Medulla oblongata (tissue), 1 donor: ENCODE measurements around the gene CGNL1.

Experiments
- DNase-seq: peaks from one replicate; pipeline ENCODE4 v3.0.0-alpha.2; 2015; ENCODE audit errors: extremely low spot score

The CGNL1 gene, protein sequence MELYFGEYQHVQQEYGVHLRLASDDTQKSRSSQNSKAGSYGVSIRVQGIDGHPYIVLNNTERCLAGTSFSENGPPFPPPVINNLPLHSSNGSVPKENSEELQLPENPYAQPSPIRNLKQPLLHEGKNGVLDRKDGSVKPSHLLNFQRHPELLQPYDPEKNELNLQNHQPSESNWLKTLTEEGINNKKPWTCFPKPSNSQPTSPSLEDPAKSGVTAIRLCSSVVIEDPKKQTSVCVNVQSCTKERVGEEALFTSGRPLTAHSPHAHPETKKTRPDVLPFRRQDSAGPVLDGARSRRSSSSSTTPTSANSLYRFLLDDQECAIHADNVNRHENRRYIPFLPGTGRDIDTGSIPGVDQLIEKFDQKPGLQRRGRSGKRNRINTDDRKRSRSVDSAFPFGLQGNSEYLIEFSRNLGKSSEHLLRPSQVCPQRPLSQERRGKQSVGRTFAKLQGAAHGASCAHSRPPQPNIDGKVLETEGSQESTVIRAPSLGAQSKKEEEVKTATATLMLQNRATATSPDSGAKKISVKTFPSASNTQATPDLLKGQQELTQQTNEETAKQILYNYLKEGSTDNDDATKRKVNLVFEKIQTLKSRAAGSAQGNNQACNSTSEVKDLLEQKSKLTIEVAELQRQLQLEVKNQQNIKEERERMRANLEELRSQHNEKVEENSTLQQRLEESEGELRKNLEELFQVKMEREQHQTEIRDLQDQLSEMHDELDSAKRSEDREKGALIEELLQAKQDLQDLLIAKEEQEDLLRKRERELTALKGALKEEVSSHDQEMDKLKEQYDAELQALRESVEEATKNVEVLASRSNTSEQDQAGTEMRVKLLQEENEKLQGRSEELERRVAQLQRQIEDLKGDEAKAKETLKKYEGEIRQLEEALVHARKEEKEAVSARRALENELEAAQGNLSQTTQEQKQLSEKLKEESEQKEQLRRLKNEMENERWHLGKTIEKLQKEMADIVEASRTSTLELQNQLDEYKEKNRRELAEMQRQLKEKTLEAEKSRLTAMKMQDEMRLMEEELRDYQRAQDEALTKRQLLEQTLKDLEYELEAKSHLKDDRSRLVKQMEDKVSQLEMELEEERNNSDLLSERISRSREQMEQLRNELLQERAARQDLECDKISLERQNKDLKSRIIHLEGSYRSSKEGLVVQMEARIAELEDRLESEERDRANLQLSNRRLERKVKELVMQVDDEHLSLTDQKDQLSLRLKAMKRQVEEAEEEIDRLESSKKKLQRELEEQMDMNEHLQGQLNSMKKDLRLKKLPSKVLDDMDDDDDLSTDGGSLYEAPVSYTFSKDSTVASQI

DNA sequence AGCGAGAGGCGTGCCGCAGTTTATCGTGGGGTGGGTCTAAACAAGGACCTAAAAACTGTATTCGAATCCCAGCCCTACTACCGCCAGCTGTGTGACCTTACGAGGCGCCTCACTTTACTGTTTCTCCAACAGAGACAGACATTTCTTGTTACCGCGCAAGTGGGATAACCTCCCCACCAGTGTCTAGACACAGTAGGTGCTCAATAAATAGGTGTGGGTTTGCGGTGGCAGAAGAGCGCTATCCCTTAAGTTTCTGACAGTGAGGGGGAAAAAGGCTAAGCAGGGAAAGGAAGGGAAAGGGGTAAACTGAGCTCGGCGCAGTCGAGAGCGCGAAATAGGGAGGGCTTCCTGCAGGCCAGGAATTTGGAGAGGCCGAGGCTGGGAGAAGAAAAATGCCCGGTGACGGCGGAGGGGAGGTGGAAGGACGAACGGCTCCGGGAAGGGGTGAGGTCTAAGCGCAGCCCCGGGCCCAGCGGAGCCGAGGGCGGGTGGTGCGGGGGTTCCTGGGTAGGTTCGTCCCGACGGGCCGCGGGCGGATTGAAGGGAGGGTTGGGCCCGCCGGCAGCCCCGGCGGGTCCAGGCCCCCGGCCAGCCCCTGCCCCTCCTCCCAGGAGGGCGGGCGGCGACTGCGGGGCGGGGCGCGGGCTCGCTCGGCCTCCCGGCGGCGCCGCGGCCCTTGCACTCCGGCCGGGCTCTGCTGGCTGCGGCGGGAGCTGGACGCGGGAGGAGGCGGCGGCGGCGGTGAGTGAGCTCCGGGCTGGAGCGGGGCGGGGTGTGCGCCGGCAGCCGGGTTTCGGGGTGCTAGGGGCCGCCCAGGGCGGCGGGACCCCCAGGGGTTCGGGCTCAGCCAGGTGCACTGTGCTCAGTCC lies at the start of gene CGNL1:
Gene CGNL1 (plus strand): TSS at position 679 of the 869 bp plus-strand sequence. CDS start 61,495 bp downstream, outside the sequence.
- peak; percentile 20 for DNase-seq

DNA sequence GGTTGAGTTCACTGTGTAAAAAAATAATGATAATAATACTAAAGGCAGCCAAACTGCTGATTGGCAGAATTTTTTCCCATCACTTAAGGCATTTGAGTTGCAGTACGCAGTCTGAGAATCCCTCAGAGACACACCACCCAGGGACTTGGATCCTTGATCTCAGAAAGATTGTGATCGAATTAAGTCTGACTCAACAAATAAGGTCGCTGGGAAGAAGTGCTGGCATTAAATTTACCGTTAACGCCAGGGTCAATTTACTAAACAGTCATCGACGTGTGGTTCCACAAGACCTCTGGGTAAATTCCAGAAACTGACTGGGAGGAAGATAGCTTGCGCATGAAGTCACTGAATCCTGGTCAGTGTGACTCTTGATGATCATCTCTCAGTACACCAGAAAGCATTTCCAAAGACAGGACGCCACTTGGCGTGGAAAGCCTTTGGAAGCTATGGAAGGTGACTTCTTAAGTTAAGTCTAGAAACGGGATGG lies 48.3 kb upstream of the CGNL1 start:
- DNase-seq = no peak

DNA sequence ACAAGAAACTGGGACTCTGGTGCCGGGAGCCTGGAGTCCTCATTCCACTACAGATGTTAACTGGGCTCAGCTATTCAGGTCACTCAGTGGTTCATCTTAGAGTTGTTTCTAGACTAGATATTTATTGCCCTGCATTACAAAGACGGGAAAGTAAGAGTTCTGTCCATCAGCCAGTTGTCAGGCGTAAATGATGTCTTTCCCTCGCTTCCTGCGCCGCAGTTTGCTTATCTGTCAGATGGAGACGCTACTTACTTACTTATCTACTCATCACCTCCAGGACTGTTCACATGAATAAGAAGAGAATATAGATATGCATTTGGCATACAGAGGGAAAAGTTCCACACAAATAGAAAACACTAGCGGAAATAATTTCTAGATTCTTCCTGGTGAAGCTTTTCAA lies 47.8 kb upstream of the CGNL1 start:
- no peak for DNase-seq

DNA sequence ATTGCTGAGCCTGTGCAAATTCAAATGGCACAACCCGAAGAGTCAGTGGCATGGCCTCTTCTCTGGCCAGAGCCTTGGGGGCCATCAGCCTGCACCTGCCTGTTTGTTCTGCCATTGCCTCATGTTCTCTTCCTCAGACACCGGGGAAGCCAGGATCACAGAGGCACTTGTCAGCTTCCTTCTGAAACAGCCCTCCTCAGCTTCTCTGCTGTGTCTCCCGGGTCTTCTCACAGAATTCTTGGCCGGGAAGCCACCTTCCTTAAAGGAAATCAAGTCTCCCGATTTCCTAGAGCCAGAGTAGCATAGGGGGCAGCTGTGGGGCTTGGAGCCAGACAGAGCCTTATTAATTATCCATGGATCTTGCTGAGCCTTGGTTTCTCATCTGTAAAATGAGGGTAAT lies 47.4 kb upstream of the CGNL1 start:
- DNase-seq = no peak

DNA sequence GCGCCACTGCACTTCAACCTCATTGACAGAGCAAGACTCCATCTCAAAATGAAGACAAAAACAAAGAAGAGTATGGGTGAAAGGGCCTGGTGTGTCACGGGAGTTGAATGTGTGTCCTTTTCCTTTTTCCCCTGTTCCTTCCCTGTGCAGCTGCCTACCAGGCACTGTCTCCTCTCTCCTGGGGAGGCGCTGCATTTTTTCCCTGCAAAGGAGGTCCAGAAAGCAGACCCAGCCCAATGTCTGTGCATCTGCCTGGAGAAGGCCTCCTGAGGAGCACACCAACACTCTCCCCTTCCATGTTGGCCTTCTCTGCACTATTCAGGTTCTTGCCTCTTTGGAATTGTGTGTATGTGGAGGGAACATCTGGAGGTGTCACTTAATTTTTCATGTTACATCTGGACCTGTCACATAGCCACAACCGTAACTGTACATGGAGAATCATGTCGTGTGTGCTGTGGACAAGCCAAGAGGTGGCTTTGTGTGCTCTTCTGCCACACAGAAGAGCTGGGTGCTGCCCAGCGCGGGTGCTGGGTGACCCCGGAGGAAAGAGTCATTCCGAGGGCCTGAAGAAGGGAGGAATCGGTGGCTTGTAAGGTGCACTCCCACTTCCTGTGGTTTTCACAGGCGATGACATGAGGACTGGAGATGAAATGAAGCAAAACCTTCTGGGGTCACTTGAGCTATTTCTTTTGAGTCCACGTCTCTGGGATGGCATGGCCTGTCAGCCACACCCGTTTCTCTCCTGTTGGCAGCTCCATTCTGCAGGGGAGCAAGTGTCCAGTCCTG lies 46.5 kb upstream of the CGNL1 start:
- DNase-seq = no peak

DNA sequence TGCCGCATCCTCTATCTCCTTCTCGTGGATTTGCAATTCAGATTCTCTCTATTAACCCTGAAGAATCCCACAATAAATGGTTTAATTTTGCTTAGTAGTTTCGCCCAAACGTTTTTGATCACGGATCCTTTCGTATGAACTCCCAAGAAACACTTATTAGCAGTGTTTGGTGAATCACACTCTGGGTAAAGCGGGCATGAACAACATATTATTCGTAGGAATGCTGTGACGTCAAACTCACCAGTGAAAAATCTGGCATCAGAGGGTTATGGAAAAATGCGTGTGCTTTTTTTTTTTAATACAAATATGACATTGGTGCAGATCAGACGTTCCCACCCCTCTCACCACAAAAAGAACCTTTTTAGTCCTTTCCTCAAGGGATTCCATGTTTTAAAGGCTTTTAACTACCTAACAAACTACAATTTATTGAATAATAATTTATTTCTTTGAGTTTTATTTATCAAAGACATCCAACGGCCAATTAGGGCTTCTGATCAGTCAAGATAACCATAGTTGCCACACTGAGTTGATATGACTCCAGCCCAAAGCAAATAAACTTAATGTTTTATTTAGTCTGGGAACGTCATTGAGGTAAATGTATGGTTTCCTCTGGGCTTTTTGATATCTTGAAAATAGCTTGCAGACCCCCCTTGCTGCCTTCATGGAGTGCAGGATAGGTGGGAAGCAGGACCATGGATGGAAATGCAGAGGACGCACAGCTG lies 45.5 kb upstream of the CGNL1 start:
- DNase-seq = no peak

DNA sequence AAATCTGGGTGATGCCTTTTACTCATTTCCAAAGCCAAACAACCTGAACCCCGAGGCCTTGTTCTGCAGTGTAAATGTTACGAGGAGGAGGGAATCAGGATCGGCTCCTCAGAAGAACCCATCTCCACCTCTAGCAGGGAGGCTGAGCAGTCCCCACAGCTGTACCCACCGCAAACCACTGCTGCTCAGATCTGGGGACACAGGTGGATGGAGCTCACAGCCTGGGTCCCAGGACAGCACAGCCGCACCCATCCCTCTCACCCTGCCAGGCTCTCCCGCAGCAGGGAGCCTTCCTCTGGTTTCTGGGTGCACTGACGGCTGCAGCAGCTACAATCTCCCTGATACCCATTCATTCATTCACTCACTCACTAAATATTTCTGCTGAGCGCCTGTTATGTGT lies 44.0 kb upstream of the CGNL1 start:
- DNase-seq = no peak

DNA sequence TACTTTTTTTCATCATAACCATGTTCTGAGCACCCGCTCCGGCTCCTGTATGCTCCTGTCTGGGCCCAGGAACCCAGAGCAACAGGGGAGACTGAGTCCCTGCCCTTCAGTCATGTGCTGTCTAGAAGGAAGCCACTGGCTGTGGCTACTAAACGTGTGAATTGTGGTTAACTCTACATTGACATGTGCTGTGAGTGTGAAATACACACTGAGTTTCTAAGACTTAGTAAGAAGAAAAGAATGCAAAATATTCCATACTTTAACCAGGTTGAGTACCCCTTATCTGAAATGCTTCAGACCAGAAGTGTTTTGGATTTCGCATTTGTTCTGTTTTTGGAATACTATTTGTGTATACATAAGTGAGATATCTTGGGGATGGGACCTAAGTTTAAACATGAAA lies 42.8 kb upstream of the CGNL1 start:
- no peak for DNase-seq

DNA sequence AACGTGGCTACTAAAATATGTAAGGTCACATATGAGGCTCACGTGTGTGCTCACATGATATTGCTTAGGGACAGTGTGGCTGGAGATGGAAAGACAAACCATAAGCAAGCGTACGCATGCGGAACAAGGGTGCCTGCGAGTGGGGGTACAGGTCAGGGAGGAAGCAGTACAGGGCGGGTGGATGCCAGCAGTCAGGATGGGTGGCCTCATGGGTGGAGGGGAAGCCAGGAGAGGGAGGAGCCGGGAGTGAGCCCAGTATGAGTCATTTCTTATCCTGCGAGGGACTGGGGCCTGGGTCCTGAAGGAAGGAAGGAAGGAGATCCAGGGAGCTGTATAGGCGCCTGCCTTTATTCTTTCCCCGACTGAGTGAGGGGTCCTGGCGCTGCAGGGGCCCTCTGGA lies 42.0 kb upstream of the CGNL1 start:
- DNase-seq = no peak

DNA sequence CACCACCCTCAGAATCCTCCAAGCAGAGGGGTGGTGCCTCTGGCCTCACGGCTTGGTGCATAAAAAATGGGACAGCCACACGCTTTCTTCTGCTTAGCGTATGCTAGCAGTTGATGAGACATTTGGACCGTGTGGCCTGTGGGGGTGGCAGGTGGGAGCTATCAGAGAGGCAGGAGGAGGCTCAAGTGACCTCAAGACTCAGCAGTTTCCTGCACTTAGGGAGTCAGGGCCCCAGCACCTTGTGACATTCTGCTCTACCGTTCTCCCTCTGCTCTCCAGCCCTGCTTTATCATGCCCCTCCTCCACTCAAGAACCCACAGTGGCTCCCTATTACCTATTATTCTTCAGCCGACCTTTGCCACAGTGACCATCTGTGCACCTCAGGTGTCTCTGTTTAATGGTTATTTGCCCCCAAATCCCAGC lies 41.0 kb upstream of the CGNL1 start:
- DNase-seq = no peak

DNA sequence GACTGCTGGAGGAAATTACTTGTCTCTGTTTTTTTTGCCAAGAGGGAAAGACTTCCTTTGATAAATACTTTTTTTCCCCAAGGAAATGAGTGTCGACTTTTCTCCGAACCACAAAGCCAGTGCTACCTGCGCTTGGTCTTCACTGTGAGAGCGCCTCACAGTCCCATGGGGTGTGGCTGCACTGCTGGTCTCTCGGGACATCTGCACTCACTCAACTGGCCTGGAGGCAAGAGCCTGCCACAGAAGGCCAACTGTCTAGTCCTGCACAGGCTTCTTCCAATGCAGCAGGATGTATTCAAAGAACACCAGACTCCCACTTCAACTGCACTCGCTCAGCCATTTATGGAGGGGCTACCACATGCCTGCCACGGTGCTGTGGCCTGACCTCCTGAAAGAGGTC lies 40.6 kb upstream of the CGNL1 start:
- no peak for DNase-seq

DNA sequence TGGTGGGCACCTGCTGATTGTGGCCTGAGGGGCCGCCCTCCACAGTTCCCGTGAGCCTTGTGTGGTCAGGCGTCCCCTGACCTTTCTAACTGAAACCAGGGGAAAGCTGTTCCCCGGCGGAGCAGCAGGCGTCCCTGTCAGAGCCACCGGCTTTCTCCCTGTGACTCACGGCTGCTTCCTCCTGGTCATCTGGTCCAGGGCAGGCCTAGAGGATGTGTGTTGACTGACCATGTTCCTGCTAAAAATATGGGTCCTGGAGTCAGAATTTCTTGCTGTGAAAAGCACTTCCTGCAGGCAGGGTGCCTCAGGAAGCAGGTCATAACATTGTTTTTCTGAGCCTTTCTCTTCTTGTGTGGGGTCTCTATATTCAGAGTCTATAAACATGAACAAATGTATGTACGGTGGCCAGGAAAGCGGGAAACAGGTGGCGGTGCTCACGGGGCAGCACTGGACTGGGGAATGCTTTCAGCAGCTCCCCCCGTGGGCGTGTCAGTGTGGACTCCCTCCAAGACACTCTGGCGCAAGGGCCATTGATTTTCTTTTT lies 38.4 kb upstream of the CGNL1 start:
- no peak for DNase-seq

DNA sequence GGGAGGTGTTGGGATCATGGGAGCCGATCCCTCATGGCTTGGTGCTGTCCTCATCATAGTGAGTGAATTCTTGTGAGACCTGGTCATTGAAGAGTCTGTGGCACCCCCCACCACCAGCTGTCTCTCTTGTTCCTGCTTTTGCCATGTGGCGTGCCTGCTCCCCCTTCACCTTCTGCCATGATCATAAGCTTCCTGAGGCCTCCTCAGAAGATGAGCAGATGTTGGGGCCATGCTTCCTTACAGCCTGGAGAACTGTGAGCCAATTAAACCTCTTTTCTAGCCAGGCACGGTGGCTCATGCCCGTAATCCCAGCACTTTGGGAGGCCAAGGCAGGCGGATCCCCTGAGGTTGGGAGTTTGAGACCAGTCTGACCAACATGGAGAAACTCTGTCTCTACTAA lies 37.0 kb upstream of the CGNL1 start:
- no peak for DNase-seq

DNA sequence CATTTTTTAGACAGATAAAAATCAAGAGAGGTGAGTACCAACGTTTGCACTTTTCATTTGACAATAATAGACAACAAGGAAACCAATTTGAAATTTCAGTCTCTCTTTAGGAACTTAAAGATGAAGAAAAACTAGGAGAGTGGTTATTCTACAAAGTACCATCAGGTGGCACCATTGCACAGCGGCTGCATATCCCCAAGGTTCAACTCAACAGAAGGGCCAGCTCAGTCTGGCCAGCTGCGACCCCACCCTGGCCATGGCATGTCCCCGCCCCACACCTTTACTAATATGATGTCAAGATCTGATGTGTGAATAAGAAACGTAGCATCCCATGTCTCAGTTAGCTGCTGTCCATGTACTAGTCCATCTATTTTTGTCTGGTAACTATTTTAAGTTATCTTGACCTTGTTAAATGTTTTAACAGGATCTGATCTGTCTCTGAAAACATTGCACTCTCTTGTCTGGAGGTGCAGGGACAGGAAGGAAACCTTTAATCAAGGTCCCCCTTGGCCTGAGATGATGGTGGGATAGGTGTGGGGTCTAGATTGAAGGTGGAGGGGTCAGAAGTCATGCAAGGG lies 35.5 kb upstream of the CGNL1 start:
- DNase-seq = peak; percentile 72

DNA sequence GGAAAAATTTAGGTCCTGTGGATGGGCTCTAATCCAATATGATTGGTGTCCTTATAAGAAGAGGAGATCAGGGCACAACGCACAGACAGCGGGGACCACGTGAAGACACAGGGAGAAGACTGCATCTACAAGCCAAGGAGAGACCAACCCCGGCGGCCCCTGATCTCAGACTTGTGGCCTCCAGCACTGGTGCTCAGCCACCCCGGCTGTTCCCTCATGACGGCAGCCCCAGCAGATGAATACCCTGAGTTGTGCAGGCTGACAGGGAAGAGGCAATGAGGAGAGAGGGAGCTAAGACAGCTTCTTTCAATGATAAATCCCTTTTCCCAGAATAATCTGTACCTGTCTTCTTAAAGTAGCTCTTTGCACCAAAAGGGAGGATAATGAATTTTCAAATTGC lies 33.3 kb upstream of the CGNL1 start:
- no peak for DNase-seq

DNA sequence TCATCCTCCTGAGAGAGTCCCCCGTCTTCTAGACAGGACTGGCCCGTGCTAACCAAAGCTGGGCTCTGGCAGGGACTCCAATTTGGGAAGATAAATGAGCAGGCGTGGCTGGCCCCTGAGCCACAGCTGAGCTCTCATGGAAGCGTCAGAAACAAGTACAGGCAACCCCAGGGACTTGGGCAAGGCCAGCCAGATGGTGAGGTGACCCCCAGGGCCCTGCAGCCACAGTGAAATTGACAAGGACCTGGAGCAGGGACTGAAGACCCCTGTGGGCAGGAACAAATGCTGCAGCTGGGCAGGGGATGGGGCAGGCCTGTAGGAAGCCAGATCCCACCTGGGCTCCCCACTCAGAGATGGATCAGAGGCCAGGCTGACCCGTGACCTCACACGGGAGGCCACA lies 32.8 kb upstream of the CGNL1 start:
- DNase-seq = no peak

DNA sequence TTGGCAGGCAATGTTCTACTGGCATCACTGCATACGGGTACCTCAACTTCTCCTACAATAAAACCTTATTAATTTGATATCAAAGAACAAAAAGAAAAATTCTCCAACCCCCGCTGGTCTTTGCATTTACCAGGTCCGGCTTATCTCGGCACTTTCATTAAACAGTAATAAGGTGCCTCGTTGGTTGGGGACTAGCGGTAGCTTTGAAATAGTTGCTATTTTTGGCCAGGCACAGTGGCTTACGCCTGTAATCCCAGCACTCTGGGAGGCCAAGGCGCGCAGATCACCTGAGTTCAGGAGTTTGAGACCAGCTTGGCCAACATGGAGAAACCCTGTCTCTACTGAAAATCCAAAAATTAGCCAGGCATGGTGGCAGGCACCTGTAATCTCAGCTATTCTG lies 32.0 kb upstream of the CGNL1 start:
- no peak for DNase-seq

DNA sequence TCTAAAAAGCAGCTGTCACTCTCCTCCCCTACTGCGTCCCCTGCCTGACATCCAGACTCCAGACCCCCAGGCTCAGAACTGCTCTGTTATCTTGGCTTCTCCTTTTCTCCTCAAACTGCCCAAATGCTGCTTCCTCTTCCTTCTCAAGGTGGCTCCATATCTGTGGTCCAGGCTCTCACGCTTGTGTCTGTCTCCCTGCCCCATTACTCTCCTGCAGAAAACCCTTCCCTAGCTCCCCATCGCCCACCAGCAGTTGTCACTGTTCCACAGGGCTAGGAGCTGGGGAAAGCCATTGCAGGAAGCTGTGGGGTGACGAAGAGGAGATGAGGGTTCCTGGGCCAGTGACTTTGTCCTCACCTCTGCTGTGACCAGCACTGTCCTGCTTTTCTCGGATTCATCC lies 30.7 kb upstream of the CGNL1 start:
- no peak for DNase-seq

DNA sequence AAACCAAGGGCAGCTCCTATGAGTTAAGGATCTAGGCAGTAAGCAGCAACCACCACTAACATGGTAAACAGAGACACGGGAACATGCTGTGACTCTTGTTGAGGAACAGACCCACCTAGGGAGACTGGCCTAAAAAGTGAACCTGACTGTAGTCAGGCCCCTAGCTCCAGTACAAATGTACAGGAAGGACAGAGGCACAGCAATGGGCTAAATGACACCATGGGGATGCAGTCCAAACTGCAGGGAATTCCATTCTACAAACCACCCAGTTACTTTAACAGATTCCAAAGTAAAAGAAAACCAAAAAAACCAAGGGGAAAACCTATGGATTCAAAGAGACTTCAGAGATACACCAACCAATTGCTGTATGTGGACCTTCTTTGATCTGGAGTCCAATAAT lies 28.2 kb upstream of the CGNL1 start:
- DNase-seq = no peak
